ENCODE measurements around the gene LHX3. TPM values are rescaled to one million over a fixed set of nuclear protein-coding genes. Genes with fewer than 3 reads are reported as not detected.

Gene LHX3
- total RNA-seq, 1 experiment from 2014 or later, result 0.11 TPM

DNA sequence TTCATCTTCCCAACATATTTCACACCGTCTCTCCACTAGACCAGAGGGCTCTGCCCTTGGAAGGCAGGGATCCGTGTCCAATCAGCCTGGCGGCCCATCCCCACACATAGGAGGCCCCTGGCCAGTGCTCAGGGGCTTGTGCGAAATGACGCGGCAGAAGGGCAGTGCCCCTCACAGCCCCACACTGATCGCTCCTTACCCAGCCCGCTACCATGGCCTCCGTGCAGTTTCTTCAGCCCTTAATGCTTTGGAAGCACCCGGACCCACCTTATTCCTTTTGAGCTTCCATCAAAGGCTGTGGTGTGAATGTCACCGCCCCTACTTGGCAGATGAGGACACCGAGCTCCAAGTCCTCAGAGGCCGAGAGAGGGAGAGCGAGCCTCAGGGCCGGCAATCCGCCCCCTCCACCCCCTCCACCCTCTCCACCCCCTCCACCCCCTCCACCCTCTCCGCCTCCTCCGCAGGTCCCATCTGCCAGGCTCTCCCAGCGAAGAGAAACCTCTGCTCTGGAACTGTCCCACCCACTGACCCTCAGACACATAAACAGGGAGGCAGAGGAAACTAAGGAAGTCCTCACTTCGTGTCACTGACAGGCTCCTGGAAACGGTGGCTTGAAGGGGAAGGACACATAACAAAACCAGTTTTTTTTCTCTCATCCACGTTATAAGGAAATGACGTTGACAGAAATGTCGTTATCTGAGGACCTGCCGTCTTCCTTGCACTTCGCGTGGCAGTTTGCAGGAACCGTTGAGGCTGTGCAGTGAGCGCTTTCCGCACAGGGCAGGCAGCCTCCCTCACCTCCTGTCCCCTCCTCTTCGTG lies 26.8 kb upstream of the LHX3 start:
- H3K36me3 ChIP-seq (ENCODE audit: insufficient read depth, low read length, poor library complexity, severe bottlenecking), result peaks cover 20% of the 10 kb centered on the region
- ChIA-PET POLR2A (ENCODE audit: low non-redundant PET) (no interaction called here), CTCF (no interaction called here)
- no peak for TF ChIP-seq CTCF (conservative IDR thresholded peaks at IDR 0.05; ENCODE audit: low read depth, low read length)
- no peak for TF ChIP-seq EZH2 (IDR thresholded peaks at IDR 0.05; ENCODE audit: borderline replicate concordance, low read depth, low read length, poor library complexity, severe bottlenecking)
- no TSS peak for BruUV-seq (replicated peaks)
- no peak overlapping the region for H3K4me3 ChIP-seq (ENCODE audit: low read depth, low read length, poor library complexity, severe bottlenecking)
- no peak overlapping the region for H3K27ac ChIP-seq (ENCODE audit: low read depth, low read length, poor library complexity, severe bottlenecking)
- H3K9me3 ChIP-seq (ENCODE audit: low read depth, low read length, poor library complexity, severe bottlenecking), result no peaks in the 10 kb centered on the region
- no peaks in the 10 kb centered on the region for H3K27me3 ChIP-seq (replicated peaks; ENCODE audit: insufficient read depth, low read depth, low read length, poor library complexity)
- no peaks in the 10 kb centered on the region for H3K4me1 ChIP-seq (ENCODE audit: insufficient read depth, low read length, poor library complexity, severe bottlenecking)
- no peak for DNase-seq (ENCODE audit: low spot score)
- intact Hi-C loops (cut with micrococcal nuclease; ENCODE audit: unreplicated experiment), result no loop called here

GRCh38 chr9:136230773-136231172 lies 25.8 kb upstream of the LHX3 start:
- Histone ChIP-seq H3K4me1 (ENCODE audit: insufficient read depth, low read length, poor library complexity, severe bottlenecking) (peaks cover 4% of the 10 kb centered on the region), H3K4me3 (ENCODE audit: low read depth, low read length, poor library complexity, severe bottlenecking) (no peak overlapping the region), H3K9me3 (ENCODE audit: low read depth, low read length, poor library complexity, severe bottlenecking) (no peaks in the 10 kb centered on the region), H3K36me3 (ENCODE audit: insufficient read depth, low read length, poor library complexity, severe bottlenecking) (peaks cover 15% of the 10 kb centered on the region), H3K27ac (ENCODE audit: low read depth, low read length, poor library complexity, severe bottlenecking) (no peak overlapping the region), H3K27me3 (replicated peaks; ENCODE audit: insufficient read depth, low read depth, low read length, poor library complexity) (no peaks in the 10 kb centered on the region)
- intact Hi-C loops (cut with micrococcal nuclease; ENCODE audit: unreplicated experiment), result no loop called here
- ChIA-PET POLR2A (ENCODE audit: low non-redundant PET) (no interaction called here), CTCF (no interaction called here)
- DNase-seq (ENCODE audit: low spot score), result no peak
- TF ChIP-seq EZH2 (IDR thresholded peaks at IDR 0.05; ENCODE audit: borderline replicate concordance, low read depth, low read length, poor library complexity, severe bottlenecking), result no peak
- no peak for TF ChIP-seq CTCF (conservative IDR thresholded peaks at IDR 0.05; ENCODE audit: low read depth, low read length)
- BruUV-seq (replicated peaks), result no TSS peak

DNA sequence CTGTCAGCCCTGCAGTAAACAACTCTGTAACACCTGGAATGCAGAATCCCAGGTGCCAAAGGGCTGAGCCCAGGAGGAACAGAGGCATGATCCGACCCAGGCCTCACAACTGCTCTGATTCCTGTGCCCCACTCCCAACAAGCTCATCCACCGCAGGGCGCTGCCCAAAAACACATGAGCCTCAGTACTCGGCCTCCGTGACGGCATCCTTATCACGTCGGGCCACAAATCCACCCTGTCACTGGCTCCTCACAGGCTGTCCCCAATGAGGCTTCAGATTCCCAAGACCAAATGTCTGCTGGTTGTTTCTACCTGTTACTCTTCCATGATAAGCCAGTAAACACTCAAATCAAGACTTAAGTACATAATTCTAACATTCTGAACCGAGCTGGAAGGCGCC lies 25.4 kb upstream of the LHX3 start:
- no peak overlapping the region for H3K4me3 ChIP-seq (ENCODE audit: low read depth, low read length, poor library complexity, severe bottlenecking)
- BruUV-seq (replicated peaks), result no TSS peak

More for the DNA sequence above, 25.4 kb upstream of the LHX3 start:
- POLR2A ChIA-PET (ENCODE audit: low non-redundant PET), result no interaction called here
- peaks cover 13% of the 10 kb centered on the region for H3K36me3 ChIP-seq (ENCODE audit: insufficient read depth, low read length, poor library complexity, severe bottlenecking)
- H3K27ac ChIP-seq (ENCODE audit: low read depth, low read length, poor library complexity, severe bottlenecking), result no peak overlapping the region
- TF ChIP-seq EZH2 (IDR thresholded peaks at IDR 0.05; ENCODE audit: borderline replicate concordance, low read depth, low read length, poor library complexity, severe bottlenecking) (no peak), CTCF (conservative IDR thresholded peaks at IDR 0.05; ENCODE audit: low read depth, low read length) (no peak)
- CTCF ChIA-PET, result no interaction called here
- DNase-seq (ENCODE audit: low spot score), result no peak
- intact Hi-C loops (cut with micrococcal nuclease; ENCODE audit: unreplicated experiment), result no loop called here
- peaks cover 8% of the 10 kb centered on the region for H3K4me1 ChIP-seq (ENCODE audit: insufficient read depth, low read length, poor library complexity, severe bottlenecking)
- no peaks in the 10 kb centered on the region for H3K27me3 ChIP-seq (replicated peaks; ENCODE audit: insufficient read depth, low read depth, low read length, poor library complexity)
- H3K9me3 ChIP-seq (ENCODE audit: low read depth, low read length, poor library complexity, severe bottlenecking), result no peaks in the 10 kb centered on the region

Measured in A673 (cell line).